Measurements from ENCODE around the gene AGBL1.
"Not testable (repeated sequence)": the region's sequence is repeated elsewhere in the genome, so short reads cannot be mapped to it uniquely, and the experiment has no call there.

Gene AGBL1

DNA sequence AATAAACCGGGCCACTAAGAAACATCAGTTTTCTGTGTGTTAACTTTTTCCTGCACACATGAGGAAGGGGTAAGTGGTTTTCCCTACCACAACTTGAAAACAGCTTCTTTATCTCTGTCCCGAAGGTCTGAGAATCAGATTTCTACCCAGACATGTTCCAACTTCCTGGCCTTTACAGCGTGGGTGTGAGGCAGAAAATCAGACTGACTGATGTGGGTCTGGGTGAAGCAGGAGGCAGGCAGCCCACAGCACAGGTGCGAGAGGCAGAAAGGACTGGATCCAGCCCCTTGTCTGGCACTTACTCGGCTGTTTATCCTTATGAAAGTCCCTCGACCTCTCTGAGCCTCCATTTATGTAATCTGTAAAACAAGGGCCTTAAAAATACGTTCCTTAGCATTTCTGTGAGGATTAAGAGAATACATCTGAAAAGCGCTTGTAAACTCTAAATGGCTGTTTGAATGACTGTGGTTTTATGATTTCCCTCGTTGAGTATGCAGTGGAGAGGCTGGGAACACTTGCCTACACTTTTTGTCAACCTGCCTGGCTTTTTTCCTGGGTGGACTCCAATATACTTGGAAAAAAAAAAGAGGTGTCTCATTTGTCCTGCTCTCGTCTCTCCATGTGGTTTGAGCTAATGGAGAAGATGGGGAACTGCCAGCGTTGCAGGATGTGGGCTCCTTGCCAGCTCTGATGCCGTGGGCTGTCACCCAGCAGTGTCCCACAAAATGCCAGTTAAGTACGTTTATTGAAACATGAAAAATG lies 3.1 kb downstream of the AGBL1 start:
- DNase-seq (ENCODE audit: low spot score), result peak; percentile 60

DNA sequence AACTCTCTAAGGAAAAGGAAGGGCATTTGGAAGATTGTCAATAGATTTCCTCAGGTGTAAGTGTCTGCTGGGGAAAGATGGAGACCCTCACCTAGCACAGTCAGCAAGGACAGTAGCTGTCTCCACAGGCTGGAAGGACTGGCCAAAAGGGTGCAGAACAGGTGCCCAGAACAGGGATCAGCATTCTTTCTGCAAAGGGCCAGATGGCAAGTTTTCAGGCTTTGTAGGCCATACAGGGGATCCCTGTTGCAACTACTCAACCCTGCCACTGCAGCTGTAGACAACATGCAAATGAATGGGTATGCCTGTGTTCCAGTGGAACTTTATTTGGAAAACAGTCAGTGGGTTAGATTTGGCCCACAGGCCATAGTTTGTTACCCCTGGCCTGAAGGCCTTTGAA lies 8.1 kb downstream of the AGBL1 start:
- DNase-seq (ENCODE audit: low spot score), result no peak

DNA sequence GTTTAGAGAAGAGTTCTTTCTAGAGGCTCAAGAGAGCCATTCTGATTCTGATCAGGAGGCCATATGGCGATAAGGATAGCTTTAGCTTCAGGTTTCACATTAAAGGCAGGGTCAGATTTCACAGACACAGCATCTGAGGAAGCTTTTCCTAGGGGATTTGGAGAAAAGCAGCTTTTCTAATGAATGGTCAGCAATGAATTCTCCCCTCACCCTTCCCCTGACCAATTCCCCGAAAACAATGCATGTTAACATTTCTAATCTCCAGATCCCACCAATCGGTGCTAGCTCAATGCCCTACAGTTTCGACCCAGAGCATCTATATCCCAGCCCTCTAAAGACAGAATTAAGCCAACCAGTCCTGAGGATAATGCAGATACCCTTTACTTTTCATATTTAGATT lies 9.8 kb downstream of the AGBL1 start:
- DNase-seq (ENCODE audit: low spot score), result no peak

DNA sequence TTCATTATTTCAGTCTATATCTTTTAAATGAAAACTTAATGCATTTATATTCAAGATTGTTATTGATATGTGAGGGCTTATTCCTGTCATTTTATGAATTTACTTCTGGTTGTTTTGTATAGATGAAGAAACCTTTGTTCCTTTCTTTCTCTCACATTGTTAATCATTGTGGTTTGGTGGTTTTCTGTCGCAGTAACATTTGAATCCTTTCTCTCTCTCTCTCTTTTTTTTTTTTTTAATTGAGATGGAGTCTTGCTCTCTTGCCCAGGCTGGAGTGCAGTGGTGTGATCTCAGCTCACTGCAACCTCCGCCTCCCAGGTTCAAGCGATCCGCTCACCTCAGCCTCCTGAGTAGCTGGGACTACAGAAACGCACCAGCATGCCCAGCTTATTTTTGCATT lies 22.1 kb downstream of the AGBL1 start:
- no peak for DNase-seq (ENCODE audit: low spot score)

DNA sequence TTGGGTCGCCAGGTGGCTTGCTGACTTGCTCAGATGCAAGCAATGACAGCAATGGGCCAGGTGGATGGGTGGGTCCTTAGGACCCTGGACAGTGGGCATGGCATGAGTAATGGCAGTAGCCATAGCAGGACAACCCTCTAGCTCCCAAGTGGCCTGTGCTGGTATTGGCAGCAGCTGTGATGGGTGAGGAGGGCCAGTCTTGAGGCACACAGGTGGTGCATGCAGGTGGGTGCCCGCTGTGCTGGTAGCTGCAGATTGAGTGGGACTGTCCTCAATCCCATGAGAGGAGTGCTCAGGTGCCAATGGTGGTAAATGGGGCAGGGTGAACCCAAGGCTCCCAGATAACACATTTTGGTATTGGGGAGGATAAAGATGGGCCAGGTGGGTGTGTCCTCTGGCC lies 24.2 kb downstream of the AGBL1 start:
- DNase-seq (ENCODE audit: low spot score), result no peak

DNA sequence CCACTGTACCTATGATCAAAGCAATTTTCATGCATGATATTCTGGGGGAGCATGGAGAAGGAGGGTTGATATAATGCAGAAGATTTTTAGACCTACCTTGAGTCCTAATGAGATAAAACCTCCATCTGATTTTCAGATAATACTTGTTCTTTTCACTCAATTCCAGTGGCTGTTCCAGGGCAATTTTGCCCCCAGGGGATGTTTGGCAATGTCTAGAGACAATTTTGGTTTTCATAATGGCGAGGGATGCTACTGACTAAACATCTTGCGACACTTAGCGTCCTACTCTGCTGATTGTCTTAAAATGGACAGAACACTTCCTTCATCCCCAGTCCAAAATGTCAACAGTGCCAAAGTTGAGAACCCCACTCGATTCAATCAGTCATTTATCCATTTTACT lies 26.6 kb downstream of the AGBL1 start:
- no peak for DNase-seq (ENCODE audit: low spot score)

DNA sequence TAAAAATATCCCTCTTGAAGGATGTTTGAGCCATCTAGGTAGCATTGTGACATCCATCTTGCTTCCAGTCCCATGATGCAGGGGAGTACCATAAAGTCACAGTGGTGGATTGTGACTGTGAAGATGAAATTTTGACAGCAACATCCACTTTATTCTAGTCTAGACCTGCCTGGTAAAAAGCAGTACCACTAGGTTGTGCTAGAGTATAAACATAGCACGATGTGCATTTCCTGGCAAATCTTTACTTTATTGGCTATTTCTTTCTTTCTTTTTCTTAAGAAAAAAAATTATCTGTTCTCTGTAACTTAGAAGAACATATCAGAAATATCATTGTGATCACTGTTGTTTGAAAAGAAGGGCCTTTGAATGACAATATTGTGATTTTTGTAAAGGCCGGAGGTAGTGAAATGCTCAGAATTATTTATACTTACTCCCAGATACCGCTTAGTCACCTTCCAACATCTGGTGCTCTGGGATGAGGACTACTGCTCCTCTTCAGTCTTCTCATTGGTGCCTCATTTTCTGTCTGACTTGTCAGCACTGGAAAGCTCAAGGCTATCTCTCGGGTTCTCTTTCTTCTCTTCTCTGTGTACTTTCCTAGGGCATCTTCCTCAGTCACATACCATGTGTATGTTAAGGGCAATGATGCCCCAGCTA lies 35.6 kb downstream of the AGBL1 start:
- DNase-seq (ENCODE audit: low spot score), result peak; percentile 10

DNA sequence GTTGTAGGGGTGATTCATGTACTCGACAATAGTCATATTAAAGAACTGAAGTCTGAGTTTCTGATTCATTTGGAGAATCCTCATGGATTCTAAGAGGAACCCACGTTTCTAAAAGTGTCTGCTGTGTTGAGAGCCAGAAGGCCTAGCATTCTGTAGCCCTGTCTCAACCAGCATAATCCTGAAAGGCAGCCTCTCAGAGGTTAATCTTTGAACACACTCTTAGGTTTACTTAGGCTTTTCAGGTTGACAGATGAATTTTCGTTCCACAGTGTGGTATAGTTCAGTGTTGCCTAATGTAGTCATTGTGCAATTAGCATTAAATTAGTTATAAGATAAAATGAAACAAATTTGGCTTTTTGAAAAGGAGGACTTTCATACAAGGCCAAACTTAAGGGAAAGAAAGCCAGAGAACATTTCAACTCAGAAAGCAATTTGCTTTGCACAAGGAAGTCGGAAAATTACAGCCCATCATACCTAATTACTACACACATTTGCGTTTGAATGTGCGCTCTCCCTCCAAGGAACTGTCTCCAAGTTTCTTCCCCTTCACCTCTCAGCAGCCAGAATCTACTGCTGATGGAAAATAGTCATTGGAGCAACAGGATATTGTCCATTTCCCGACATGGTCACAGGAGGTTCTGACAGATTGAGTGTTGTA lies 42.0 kb downstream of the AGBL1 start:
- no peak for DNase-seq (ENCODE audit: low spot score)

DNA sequence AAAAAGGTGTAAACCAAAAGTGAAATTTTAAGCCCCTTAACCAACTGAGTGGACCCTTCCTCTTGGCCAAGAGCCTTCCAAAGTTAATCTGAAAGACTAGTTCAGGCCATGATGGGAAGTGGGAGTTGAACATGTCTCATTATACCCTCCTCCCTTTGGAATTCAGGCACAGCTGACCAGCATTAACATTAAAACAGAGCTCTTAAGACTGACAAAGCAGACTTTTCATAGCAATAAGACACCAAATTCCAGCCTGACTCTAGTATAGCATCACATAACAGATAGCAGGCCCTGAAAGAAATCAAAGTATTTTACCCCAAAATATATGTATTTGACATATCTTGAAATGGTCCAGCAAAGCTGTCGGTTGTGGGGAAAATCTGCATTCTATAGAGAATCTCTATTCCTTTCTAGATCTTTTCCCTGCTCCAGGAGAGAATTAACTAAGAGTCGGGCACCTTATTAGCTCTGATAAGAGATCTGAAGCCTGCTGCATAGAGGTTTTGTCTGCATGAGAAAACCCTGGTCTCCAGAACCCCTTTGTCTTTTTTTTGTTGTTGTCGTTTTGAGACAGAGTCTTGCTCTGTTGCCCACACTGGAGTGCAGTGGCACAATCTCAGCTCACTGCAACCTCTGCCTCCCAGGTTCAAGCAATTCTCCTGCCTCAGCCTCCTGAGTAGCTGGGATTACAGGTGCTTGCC lies 43.2 kb downstream of the AGBL1 start:
- not testable (repeated sequence) for DNase-seq (ENCODE audit: low spot score)

DNA sequence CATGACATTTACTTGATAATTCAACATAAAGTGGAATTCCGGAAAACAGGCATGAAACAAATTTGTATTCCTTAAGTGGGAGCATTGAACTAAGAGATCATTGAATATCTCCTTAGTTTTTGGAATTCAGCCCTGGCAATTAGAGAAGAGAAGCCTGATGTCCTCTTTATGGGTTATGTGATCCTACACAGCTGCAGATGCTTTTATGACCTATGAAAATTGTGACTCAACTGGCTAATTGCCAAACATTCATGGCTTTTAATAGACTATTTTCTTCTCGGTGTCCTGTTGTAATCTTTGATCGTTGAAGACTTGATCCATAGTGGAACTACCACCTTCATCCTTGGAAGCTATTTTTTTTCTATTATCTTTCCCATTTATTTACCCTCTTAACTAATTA lies 46.1 kb downstream of the AGBL1 start:
- DNase-seq (ENCODE audit: low spot score), result no peak

DNA sequence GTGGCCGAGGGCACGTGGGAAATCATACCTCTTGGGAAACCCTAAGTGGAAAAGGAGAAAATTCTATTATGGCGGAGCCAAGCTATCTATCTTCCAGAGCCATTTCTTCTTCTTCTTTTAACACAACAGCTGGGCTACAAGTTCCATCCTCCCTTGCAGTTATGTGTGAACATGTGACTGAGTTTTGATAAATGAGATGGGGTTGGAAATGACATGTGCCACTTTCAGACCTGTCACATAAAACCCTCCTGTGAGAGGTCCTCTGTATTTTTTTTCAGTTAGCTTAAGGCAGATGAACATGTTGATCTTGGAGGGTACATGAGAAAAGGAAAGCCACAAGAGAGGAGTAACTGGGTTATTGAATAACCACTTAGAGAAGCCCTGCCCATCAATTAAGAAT lies 47.9 kb downstream of the AGBL1 start:
- no peak for DNase-seq (ENCODE audit: low spot score)

DNA sequence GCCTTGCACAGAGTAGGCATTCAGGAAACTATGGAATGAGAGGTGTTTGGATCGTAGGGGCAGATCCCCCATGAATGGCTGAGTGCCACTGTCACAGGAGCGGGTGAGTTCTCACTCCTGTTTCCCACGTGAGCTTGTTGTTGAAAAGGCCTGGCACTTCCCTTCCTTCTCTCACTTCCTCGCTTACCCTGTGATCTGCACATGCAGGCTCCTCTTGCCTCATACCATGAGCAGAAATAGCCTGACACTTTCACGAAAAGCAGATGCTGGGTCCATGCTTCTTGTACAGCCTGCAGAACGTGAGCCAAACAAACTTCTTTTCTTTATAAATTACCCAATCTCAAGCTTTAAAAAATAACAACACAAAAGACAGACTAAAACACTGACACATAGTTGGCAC lies 55.4 kb downstream of the AGBL1 start:
- DNase-seq (ENCODE audit: low spot score), result peak; percentile 7

DNA sequence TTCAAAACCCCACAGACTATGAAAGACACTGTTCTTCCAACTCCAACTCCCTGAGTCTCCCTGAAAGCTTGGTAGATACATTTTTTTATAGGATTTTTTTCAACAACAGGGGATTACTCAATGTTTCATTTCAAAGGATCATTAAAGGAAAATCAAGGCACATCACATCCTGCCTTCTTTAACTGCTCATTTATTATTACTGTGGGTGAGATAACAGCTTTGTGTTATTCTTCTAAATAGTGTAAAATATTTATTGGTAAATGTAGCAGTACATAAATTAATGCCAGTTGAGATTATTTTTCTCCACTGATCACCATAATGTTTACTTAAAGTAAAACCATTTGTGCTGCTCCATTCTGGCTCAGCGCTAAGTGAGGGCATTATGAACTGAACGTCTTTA lies 57.2 kb downstream of the AGBL1 start:
- no peak for DNase-seq (ENCODE audit: low spot score)

DNA sequence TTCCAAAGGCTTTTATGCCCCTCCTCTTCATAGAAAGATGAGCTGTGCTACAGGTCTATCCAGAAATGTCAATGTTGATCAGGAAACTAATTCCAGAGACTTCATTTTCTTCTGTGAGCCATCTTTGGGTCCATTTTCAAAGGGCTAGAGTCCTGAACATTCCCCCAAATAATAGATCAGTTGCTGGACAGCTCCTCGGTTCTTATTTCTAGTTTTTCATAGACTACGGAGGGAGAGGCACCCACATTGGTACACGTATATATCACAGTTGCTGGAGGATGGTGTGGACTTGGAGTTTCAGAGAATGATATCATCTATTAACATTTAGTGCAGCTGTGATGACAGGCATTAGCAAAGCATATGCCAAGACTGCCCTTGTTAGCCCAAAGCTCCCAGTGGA lies 59.1 kb downstream of the AGBL1 start:
- no peak for DNase-seq (ENCODE audit: low spot score)

DNA sequence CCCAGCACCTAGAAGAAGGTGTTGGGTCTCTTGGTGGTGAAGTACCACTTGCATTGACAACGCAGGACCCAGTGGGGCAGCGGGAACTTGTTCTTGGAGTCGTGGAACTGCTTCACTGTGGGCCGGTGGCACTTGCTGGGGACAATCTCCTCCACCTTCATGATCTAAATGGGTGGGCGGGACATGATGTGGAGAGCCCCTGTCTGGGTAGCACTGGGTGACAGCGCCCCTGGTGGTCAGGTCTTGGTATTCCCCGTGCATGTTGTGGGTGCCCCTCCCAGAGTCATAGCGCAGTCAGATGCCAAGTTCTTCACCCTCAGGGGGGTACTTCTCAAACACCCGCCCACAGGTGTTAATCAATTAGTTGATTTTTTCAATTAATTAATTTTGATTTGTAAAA lies 60.2 kb downstream of the AGBL1 start:
- DNase-seq (ENCODE audit: low spot score), result no peak

DNA sequence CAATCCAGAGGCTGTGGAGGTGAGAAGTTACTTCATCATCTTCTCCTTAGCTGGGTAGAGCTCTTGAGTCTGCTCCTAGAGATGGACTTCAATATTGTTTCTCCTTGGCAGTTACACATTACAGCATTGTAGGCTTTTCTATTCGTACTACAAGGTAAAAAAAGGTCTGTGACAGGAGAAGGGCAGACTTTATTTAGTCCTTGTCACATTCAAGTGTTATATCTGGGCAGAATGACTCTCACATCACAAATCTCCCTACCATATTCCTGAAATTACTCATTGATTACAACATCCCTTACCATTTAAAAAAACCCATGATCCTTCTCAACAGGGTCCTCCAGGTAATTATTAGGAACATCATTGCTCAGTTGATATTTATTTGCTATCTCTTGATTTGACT lies 75.0 kb downstream of the AGBL1 start:
- DNase-seq (ENCODE audit: low spot score), result no peak

DNA sequence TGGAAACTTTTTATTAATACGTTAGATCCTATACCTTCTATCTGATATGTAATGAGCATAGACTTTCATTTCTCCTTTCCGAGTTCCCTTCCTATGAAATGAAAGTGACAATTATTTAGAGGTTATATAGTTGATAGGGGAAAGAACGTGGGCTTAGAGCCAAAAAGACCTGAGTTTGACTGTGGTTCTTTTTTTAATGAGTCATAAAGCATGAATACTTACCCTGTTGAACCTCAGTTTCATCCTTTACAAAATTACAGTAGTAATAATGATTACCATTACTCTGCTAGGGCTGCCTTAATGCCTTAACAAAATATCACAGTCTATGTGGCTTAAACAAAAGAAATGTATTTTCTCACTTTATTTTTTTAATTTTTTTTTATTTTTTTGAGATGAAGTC lies 75.9 kb downstream of the AGBL1 start:
- DNase-seq (ENCODE audit: low spot score), result no peak

DNA sequence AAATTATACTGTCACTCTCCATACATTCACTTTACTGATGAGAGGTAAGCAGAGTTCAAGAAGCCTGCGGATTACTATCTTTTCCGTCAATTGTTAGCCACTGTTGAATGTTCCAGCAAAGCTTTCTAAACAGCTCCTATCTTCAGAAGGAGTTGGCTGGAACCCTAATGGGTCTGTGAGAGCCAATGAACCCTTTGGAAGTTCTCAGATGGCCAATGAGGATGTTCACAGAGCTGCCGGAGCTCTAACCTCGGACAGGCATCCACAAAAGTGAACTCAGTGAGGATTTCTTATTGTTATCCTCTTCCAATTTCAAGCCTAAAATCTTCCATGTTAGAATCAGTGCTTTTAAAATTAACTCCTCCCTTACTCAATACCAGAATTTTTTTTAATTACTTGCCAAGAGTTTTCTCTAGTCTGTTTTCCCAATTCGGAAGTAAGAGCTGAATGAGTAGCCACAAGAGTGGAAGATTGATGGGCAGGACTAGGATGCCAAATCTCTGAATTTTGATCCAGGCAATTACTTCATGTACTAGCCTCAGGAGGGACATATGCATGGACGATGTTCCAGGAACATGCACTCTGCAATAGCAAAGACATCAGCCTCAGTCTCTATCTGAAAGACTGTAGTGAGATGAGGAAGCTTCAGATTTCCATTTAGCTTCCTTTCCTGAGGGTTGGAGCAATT lies 78.1 kb downstream of the AGBL1 start:
- DNase-seq (ENCODE audit: low spot score), result no peak

DNA sequence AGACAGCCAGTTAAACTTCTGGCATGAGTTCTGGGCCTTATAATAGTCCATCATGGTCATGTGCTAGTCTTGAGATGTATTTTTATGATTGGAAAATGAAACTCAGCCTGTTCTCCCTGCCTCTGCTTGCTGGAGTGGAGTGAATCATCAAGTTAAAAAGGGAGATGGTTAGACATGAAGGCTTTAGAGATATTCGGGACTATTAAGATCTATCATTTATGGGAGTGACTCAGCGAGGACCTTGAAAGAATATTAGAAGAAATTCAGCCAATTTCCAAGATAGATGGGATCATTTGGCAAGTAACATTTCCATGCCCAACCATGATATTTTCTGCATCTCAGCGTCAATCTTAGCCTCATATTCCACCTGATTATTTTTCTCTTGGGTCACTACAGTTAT lies 79.8 kb downstream of the AGBL1 start:
- DNase-seq (ENCODE audit: low spot score), result no peak

DNA sequence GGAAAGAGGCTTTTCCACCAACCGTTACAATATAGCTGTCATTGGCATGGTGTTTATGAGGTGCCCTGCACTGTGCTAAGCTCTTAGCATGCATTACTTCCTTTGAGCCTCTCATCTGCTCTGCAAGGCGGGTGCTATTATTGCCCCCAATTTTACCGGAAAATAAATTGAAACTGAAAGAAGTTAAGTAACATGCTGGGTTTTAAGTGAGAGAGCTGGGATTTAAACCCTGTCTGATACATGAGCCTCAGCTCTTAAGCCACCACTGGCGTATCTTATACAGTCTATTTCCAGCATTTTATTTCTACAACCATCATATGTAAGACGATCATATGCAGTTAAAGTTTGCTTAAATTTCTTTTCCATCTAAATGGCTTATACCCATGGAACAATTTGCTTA lies 81.6 kb downstream of the AGBL1 start:
- DNase-seq (ENCODE audit: low spot score), result no peak

DNA sequence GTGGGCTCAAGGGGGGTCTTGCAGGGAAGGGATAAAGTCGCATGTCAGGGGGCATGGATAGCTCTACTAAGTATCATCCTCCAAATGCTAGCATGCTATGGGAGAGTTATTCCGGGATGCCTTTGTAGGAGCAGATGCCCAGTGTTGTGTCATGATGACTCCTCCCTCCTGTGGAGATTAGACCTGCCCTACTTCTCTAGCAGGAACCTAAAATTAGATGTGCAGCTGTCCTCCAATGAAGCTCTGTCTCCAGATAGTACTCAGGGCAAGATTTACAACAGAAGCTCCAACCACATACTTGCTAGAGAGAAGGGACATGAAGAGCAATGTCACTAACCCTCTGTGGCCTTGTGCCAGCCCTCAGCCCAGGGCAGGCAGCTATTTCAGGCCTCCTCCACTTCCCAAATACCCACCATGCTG lies 82.5 kb downstream of the AGBL1 start:
- DNase-seq (ENCODE audit: low spot score), result peak; percentile 34

DNA sequence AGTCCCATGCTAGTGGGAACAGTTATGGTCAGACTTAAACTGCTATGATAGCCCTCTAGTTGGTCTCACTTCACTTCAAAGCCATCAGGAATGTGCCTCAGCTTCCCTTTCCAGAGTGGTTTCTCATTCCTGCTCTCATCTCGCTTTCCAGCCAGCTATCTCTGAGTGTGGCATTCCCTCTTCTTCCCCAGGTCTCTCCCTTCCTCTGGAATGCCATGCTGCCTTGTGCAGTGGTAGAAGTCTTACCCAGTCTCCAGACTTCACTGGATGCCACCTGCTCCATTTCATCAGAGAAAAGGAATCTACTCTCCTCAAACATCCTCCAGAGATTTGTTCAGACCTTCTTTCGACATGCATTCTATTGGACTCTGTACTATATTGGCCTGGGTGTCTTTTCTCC lies 83.0 kb downstream of the AGBL1 start:
- DNase-seq (ENCODE audit: low spot score), result no peak
